ENCODE results near the gene C12orf50. TPM values are rescaled to one million over a fixed set of nuclear protein-coding genes. Genes with fewer than 3 reads are reported as not detected.

Gene C12orf50
- total RNA-seq, 2 donors from 2014 or later, result not detected

DNA sequence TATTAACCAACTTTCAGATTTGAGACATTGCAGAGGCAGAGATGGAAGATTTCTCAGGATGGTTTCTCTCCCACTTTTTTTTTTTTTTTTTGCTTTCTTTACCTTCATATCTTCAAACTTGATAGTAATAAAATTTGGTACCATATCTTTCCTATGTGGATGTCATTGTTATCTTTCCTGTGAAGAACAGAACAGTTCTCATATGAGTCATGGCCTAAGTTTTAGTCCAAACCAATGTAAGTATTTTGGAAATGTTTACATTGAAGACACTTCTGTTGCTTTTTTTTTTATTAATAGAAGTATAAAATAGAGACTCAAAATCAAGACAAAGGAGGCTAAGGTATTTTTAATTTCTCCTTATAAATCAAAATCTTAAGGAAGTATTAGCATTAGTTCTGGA is 95.2 kb downstream of the C12orf50 start:
- Histone ChIP-seq H3K27ac (no peak overlapping the region), H3K27me3 (no peaks in the 10 kb centered on the region), H3K4me3 (no peak overlapping the region), H3K9me3 (no peaks in the 10 kb centered on the region), H3K4me1 (no peaks in the 10 kb centered on the region), H3K36me3 (replicated peaks in 1 of 2; ENCODE audit: insufficient read depth in 1 of 2, low read depth in 2 of 2) (no peaks in the 10 kb centered on the region)
- ATAC-seq (no peak), DNase-seq (no peak)
- intact Hi-C loops (cut with DNase I), result no loop called here
- TF ChIP-seq POLR2A (IDR thresholded peaks at IDR 0.05), result no peak
- TF ChIP-seq, protein P1, sequence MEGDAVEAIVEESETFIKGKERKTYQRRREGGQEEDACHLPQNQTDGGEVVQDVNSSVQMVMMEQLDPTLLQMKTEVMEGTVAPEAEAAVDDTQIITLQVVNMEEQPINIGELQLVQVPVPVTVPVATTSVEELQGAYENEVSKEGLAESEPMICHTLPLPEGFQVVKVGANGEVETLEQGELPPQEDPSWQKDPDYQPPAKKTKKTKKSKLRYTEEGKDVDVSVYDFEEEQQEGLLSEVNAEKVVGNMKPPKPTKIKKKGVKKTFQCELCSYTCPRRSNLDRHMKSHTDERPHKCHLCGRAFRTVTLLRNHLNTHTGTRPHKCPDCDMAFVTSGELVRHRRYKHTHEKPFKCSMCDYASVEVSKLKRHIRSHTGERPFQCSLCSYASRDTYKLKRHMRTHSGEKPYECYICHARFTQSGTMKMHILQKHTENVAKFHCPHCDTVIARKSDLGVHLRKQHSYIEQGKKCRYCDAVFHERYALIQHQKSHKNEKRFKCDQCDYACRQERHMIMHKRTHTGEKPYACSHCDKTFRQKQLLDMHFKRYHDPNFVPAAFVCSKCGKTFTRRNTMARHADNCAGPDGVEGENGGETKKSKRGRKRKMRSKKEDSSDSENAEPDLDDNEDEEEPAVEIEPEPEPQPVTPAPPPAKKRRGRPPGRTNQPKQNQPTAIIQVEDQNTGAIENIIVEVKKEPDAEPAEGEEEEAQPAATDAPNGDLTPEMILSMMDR (IDR thresholded peaks at IDR 0.05), result no peak

- H3K36me3 ChIP-seq (replicated peaks in 1 of 2; ENCODE audit: insufficient read depth in 1 of 2, low read depth in 2 of 2), result no peaks in the 10 kb centered on the region
- TF ChIP-seq POLR2A (IDR thresholded peaks at IDR 0.05), result no peak
- TF ChIP-seq, protein P1 (IDR thresholded peaks at IDR 0.05), result no peak
- no peak for ATAC-seq
- WGBS, 2 donors, result 67 to 72% methylated on average over 3 of the region's 3 CpGs
- H3K4me3 ChIP-seq, result no peak overlapping the region
- no peak for DNase-seq
- no peaks in the 10 kb centered on the region for H3K27me3 ChIP-seq
- H3K27ac ChIP-seq, result no peak overlapping the region
- intact Hi-C loops (cut with DNase I), result no loop called here
- H3K9me3 ChIP-seq, result no peaks in the 10 kb centered on the region
- H3K4me1 ChIP-seq, result no peaks in the 10 kb centered on the region
Observed at GRCh38 chr12:87931812-87932211, 97.4 kb downstream of the C12orf50 start.

- DNase-seq (no peak), ATAC-seq (no peak)
- no peaks in the 10 kb centered on the region for H3K4me1 ChIP-seq
- no peaks in the 10 kb centered on the region for H3K36me3 ChIP-seq (replicated peaks in 1 of 2; ENCODE audit: insufficient read depth in 1 of 2, low read depth in 2 of 2)
- no peak overlapping the region for H3K4me3 ChIP-seq
- H3K9me3 ChIP-seq, result no peaks in the 10 kb centered on the region
- WGBS, 2 donors, result 53 to 67% methylated on average over 1 of the region's 1 CpG
- H3K27ac ChIP-seq, result no peak overlapping the region
- TF ChIP-seq, protein P1 (IDR thresholded peaks at IDR 0.05), result no peak
- TF ChIP-seq POLR2A (IDR thresholded peaks at IDR 0.05), result no peak
- H3K27me3 ChIP-seq, result no peaks in the 10 kb centered on the region
- intact Hi-C loops (cut with DNase I), result no loop called here
Observed at GRCh38 chr12:87930627-87931026, 98.6 kb downstream of the C12orf50 start.

Small RNA genes within 50 kb of the gene (small RNA-seq; reads per million reads assigned to genes)
- not detected for gene RNA5SP364

Other genes starting within 250 kb of the C12orf50 start
- gene CEP290, start 112.7 kb upstream of the C12orf50 start, total RNA-seq, result 10 to 100 TPM; 20.4 to 22.6 TPM
- gene TMTC3, start 112.9 kb upstream of the C12orf50 start, total RNA-seq, result 1 to 10 TPM; 3.3 to 6.2 TPM